Measurements from ENCODE around the gene FCAR.

DNA sequence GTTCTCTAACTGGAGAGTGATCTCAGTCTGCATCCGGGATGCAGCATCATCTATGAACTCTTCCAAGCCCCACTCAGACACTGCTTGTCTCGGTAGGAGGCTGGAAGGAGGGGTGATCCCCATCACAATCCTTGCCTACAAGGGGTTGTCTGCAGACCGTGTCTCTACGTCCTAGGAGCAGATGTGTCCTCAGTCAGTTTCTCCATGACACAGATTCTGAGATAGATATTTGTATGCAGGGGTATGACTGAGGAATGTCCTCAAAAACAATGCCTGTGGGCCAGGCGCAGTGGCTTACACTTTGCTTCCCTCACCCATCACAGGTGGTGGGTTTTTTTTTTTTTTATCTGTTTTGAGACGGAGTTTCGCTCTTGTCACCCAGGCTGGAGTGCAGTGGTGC, 32.8 kb downstream of the FCAR start:
- TF ChIP-seq, protein P1, sequence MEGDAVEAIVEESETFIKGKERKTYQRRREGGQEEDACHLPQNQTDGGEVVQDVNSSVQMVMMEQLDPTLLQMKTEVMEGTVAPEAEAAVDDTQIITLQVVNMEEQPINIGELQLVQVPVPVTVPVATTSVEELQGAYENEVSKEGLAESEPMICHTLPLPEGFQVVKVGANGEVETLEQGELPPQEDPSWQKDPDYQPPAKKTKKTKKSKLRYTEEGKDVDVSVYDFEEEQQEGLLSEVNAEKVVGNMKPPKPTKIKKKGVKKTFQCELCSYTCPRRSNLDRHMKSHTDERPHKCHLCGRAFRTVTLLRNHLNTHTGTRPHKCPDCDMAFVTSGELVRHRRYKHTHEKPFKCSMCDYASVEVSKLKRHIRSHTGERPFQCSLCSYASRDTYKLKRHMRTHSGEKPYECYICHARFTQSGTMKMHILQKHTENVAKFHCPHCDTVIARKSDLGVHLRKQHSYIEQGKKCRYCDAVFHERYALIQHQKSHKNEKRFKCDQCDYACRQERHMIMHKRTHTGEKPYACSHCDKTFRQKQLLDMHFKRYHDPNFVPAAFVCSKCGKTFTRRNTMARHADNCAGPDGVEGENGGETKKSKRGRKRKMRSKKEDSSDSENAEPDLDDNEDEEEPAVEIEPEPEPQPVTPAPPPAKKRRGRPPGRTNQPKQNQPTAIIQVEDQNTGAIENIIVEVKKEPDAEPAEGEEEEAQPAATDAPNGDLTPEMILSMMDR (IDR thresholded peaks at IDR 0.05; ENCODE audit: insufficient read depth, low read depth, low read length): no peak
- no peak for TF ChIP-seq EZH2 (IDR thresholded peaks at IDR 0.05; ENCODE audit: insufficient read depth, low read length)

Measured in astrocyte (in vitro differentiated cells and primary cell).